Large intestine (tissue), 12 donors: ENCODE results near the gene AKR1C8. TPM values are rescaled to one million over a fixed set of nuclear protein-coding genes. Genes with fewer than 3 reads are reported as not detected.
"Not testable (repeated sequence)": the region's sequence is repeated elsewhere in the genome, so short reads cannot be mapped to it uniquely, and the experiment has no call there.

Experiments used
- DNase-seq, 2 donors: peaks; one replicate each; pipeline versions ENCODE4 v3.0.0 to v3.0.0-alpha.2; 2013
- H3K27ac ChIP-seq: one replicate; pipeline ENCODE4 v1.5.1; 2013; ENCODE audit warnings: low read length
- H3K27me3 ChIP-seq: 2 replicates; pipeline ENCODE4 v1.6.1; 2013; ENCODE audit warnings: low read length; ENCODE audit not compliant: control insufficient read depth, insufficient read depth
- H3K36me3 ChIP-seq: 2 replicates; pipeline ENCODE4 v1.6.1; 2013; ENCODE audit warnings: low read length; ENCODE audit not compliant: control insufficient read depth, insufficient read depth
- H3K4me1 ChIP-seq: one replicate; pipeline ENCODE4 v1.6.1; 2013; ENCODE audit warnings: low read length; ENCODE audit not compliant: control insufficient read depth, insufficient read depth
- H3K4me3 ChIP-seq: one replicate; pipeline ENCODE4 v1.5.1; 2013; ENCODE audit warnings: low read length
- H3K9me3 ChIP-seq: one replicate; pipeline ENCODE4 v1.6.1; 2013; ENCODE audit warnings: mild to moderate bottlenecking, low read depth, low read length, moderate library complexity; ENCODE audit not compliant: control insufficient read depth
- WGBS: methylation state at CpG from one replicate; pipeline ENCODE4 v1.1.5; 2013; ENCODE audit warnings: low lambda C conversion rate; ENCODE audit not compliant: insufficient coverage; 5-methylcytosine and 5-hydroxymethylcytosine counted together
- long read RNA-seq, 11 donors: transcript quantifications; one replicate each; lab custom pipeline, GENCODE V29; 2026
- polyA plus RNA-seq: library from polyadenylated mRNA; unstranded; fragments of 120-200 nt; gene quantifications from one replicate; pipeline ENCODE4 v1.2.1, GENCODE V29; 2013

The AKR1C8 gene
- 0.13 TPM for polyA plus RNA-seq
- long read RNA-seq, donor 1, result 0 reads
- long read RNA-seq, donor 2, result 0 reads
- long read RNA-seq, donor 3, result 0 reads
- long read RNA-seq, donor 4, result 0 reads
- long read RNA-seq, donor 5, result 0 reads
- long read RNA-seq, donor 6, result 0 reads
- long read RNA-seq, donor 7, result 0 reads
- long read RNA-seq, donor 8, result 0 reads
- long read RNA-seq, donor 9, result 0 reads
- long read RNA-seq, donor 10, result 0 reads
- long read RNA-seq, donor 11, result 0 reads

DNA sequence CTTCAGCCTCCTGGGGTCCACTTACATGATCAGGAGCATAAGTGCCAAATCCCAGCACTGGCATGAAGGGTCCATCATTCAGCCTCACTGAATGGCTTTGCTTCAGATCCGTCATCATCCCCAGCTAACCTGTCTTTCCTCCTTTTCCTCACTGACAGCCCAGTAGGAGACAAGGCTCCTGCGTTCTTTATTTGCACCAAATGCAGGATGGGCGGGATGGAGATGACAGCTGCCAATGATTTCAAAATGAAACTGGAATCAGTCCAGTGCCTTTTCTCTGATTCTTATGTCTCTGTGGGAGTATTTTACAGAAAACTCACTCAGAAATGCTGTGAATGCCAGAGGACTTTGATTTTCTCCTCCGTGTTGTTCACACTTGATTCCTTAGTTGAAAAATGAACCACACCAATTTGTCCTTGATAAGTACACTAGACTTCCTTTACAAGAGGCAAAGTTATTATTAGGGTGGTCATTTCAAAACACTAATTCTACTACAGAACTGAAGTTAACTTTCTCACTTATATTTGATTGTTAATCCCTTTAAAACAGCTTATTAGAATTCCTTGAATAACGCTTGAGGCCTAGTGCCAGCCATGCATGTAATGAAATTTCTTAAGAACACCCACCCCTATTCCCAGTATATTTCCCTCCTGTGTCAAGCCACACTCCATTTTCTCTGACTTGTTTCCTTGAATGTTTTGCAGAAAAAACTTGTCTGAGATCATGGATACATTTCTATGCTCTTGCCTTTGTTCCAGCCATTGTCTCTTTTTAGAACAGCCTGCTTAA is at the start of gene AKR1C8:
TSS of gene AKR1C8 (minus strand) at position 164 of the 789 bp plus-strand sequence. CDS start at position 118, 46 bp downstream.
- Histone ChIP-seq H3K4me3 (no peak within 1 kb of the TSS), H3K4me1 (no peaks in the 10 kb centered on the region), H3K27me3 (no peaks in the 10 kb centered on the region), H3K27ac (no peak within 1 kb of the TSS), H3K9me3 (no peaks in the 10 kb centered on the region), H3K36me3 (no peaks in the 10 kb centered on the region)
- WGBS, result 90% methylated on average over 3 of the region's 5 CpGs
- no peak for DNase-seq

DNA sequence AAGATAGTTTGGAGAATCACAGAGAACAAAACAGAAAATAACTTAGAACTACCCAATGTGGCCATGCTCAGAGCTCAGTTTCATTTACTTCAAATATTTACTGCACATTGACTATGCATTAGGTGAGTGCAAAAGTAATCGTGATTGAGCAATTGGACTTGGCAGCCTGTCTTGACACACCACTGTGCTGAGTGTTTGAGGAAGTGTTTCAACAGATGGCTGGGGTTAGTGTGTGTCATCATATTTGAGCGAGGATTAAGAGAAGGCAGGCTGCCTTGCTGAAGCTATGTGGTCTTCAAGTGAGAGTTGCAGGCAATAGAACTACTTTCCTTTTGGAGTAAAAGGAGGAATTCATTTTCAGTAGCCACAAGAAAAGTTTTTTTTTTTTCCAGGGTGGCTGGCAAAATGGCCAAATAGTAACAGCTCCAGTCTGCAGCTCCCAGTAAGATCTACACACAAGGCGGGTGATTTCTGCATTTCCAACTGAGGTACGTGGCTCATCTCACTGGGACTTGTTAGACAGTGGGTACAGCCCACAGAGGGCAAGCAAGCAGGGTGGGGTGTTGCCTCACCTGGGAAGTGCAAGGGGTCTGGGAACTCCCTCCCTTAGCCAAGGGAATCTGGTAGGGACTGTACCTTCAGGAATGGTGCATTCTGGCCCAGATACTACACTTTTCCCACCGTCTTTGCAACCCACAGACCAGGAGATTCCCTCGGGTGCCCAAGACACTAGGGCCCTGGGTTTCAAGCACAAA is 49.3 kb upstream of the AKR1C8 start:
- Histone ChIP-seq H3K4me1 (peaks cover 2% of the 10 kb centered on the region), H3K27ac (no peak overlapping the region), H3K27me3 (no peaks in the 10 kb centered on the region), H3K36me3 (no peaks in the 10 kb centered on the region), H3K9me3 (no peaks in the 10 kb centered on the region), H3K4me3 (no peak overlapping the region)
- WGBS, result no CpG with 5 or more reads among the region's 6 CpGs
- DNase-seq, result peak; percentile 54 to 60

DNA sequence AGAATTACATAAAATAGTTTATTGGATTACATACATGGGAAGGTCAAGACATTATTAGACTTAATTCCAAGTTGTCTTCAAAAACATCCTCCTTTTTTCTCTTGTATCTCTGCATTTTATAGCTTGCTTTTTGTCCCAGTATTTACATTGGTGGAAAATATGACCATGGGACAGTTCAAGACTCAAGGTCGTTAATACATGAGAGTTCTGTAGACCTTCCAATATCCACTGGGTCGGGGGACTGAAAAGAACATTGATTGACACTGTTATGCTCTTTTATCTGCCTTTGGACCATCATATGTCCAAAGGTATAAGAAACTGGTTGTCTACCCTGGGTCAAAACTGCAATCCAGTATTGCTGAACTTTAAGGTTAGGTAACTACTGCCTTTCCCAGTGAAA is 48.4 kb upstream of the AKR1C8 start:
- Histone ChIP-seq H3K27ac (no peak overlapping the region), H3K9me3 (no peaks in the 10 kb centered on the region), H3K36me3 (no peaks in the 10 kb centered on the region), H3K4me3 (no peak overlapping the region), H3K4me1 (peaks cover 2% of the 10 kb centered on the region), H3K27me3 (no peaks in the 10 kb centered on the region)
- no peak for DNase-seq
- no CpG with 5 or more reads among the region's 2 CpGs for WGBS

DNA sequence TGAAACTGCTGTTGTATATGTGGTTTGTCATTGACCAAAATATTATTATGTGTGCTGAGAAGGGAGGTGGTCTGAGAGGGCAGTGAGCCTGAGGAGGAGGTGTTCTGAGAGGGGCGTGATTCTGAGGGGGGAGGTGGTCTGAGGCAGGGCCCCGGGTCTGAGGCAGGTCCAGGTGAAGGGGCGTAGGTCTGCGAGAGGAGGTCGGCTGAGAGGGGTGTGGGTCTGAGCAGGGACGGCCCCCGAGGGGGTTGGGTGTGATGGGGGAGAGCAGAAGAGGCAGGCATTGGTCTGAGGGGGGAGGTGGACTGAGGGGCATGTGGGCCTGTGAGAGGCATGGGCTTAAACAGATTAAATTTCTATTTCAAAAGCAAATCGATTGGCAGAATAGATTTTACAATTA is 44.1 kb upstream of the AKR1C8 start:
- Histone ChIP-seq H3K4me3 (no peak overlapping the region), H3K4me1 (no peaks in the 10 kb centered on the region), H3K9me3 (no peaks in the 10 kb centered on the region), H3K36me3 (no peaks in the 10 kb centered on the region), H3K27ac (no peak overlapping the region), H3K27me3 (no peaks in the 10 kb centered on the region)
- no CpG with 5 or more reads among the region's 8 CpGs for WGBS
- DNase-seq, result no peak

DNA sequence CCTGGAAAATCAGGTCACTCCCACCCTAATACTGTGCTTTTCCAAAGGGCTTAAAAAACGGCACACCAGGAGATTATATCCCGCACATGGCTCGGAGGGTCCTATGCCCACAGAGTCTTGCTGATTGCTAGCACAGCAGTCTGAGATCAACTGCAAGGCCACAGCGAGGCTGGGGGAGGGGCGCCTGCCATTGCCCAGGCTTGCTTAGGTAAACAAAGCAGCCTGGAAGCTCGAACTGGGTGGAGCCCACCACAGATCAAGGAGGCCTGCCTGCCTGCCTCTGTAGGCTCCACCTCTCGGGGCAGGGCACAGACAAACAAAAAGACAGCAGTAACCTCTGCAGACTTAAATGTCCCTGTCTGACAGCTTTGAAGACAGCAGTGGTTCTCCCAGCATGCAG is 38.0 kb upstream of the AKR1C8 start:
- H3K4me1 ChIP-seq, H3K4me3 ChIP-seq, DNase-seq, H3K36me3 ChIP-seq, H3K27ac ChIP-seq, H3K9me3 ChIP-seq, H3K27me3 ChIP-seq: not testable (repeated sequence)
- no CpG with 5 or more reads among the region's 7 CpGs for WGBS

DNA sequence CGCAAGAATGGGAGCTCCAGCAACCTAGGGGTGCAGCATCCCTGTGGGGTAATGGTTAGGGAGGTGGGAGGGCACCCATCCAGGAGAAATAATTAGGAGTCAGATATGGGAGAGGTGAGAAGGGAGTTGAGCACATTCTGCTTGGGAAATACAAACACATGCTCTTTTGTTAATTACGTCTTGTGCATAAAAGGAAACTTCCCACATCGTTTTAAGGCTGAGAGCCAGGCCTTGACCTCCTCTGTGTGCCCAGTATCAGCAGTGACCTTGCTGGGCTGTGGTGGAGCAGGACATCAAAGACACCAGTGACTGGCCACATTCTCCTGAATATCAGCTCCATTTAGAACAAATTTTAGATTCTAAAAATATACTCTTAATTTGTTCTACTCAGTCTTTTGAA is 34.3 kb upstream of the AKR1C8 start:
- Histone ChIP-seq H3K4me3 (no peak overlapping the region), H3K9me3 (no peaks in the 10 kb centered on the region), H3K36me3 (no peaks in the 10 kb centered on the region), H3K27me3 (no peaks in the 10 kb centered on the region), H3K27ac (no peak overlapping the region), H3K4me1 (no peaks in the 10 kb centered on the region)
- DNase-seq, result no peak
- WGBS, result no CpG with 5 or more reads among the region's 3 CpGs

DNA sequence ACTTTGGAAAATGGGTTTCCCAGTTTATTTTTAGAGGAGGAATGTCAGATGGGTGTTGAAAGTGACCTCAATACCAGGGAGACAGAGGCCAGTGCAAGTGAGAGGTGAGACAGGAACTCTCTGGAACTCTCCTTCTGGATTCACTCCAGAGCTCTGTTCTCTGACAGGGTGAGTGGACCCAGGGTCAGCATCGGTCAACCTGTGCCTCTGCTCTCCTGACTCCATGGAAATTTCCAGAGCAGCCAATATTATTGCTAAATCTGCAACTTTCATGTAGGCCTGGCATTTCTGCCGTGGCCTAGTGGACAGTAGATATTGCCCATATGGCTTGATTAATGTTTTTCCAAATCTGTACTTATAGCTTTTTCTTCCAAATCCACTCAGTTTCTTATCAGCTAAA is 31.9 kb upstream of the AKR1C8 start:
- Histone ChIP-seq H3K27me3 (no peaks in the 10 kb centered on the region), H3K9me3 (no peaks in the 10 kb centered on the region), H3K4me3 (no peak overlapping the region), H3K4me1 (no peaks in the 10 kb centered on the region), H3K36me3 (no peaks in the 10 kb centered on the region), H3K27ac (no peak overlapping the region)
- DNase-seq, result no peak
- no CpG with 5 or more reads among the region's 2 CpGs for WGBS

DNA sequence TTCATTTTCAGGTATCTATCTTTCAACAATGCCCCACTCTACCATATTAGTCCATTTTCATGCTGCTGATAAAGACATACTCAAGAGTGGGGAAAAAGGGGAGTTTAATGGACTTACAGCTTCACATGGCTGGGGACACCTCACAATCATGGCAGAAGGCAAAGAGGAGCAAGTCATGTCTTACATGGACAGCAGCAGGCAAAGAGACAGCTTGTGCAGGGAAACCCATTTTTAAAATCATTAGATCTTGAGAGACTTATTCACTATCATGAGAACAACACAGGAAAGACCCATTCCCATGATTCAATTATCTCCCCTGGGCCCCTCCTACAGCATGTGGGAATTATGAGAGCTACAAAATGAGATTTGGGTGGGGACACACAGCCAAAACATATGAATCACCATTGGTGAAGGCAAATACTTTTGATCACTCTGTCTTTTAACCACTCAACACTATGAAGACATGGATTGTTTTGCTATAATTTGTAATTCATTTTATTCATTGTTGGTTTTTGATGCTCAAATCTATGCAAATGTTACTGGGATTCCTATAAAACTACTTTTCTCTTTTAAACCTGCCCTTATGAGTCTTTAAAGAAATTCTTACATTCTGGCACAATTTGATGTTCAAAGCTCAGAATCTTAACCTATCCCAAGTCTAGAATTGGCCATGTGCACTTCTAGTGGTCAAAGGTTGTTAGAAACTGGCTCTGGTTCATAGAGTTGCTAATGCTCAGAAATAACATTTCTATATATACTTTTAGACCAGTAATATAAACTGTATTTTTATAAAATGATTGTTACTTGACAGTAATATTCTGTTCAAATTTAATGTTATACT is 27.0 kb upstream of the AKR1C8 start:
- no peaks in the 10 kb centered on the region for H3K36me3 ChIP-seq
- H3K27ac ChIP-seq, result no peak overlapping the region
- H3K9me3 ChIP-seq, result peaks cover 3% of the 10 kb centered on the region
- no peak for DNase-seq
- no peaks in the 10 kb centered on the region for H3K27me3 ChIP-seq
- no peak overlapping the region for H3K4me3 ChIP-seq
- H3K4me1 ChIP-seq, result no peaks in the 10 kb centered on the region

DNA sequence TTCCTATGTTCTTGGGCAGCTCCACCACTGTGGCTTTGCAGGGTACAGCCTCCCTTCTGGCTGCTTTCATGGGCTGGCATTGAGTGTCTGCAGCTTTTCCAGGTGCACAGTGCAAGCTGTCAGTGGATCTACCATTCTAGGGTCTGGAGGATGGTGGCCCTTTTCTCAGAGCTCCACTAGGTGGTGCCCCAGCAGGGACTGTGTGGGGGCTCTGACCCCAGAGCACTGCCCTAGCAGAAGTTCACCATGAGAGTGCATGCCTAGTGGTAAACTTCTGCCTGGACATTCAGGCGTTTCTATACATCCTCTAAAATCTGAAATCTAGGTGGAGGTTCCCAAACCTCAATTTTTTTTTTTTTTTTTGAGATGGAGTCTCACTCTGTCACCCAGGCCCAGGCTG is 25.3 kb upstream of the AKR1C8 start:
- not testable (repeated sequence) for H3K9me3 ChIP-seq, H3K27ac ChIP-seq, H3K4me3 ChIP-seq, H3K27me3 ChIP-seq, DNase-seq, H3K36me3 ChIP-seq, H3K4me1 ChIP-seq
- WGBS, result no CpG with 5 or more reads among the region's 1 CpG

DNA sequence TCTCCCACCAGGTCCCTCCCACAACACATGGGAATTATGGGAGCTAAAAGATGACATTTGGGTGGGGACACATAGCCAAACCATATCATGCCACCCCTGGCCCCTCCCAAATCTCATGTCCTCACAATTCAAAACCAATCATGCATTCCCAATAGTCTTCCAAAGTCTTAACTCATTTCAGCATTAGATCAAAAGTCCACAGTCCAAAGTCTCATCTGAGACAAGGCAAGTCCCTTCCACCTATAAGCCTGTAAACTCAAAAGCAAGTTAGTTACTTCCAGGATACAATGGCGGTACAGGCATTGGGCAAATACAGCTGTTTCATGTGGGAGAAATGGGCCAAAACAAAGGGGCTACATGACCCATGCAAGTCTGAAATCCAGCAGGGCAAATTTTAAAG is 24.8 kb upstream of the AKR1C8 start:
- not testable (repeated sequence) for H3K9me3 ChIP-seq, H3K27me3 ChIP-seq, H3K4me3 ChIP-seq, DNase-seq, H3K36me3 ChIP-seq, H3K27ac ChIP-seq, H3K4me1 ChIP-seq
- WGBS, result no CpG with 5 or more reads among the region's 1 CpG
